Adrenal gland (tissue), 12 donors: Measurements from ENCODE around the gene CACNA1H. TPM values are rescaled to one million over a fixed set of nuclear protein-coding genes. Genes with fewer than 3 reads are reported as not detected.

Experiments
- DNase-seq, 7 donors: peaks; one replicate each; pipeline ENCODE4 v3.0.0-alpha.2; 2019 to 2020
- H3K27ac ChIP-seq, 5 donors: fragments of 200-600 bp; sonication (generic) in 4 of 5; 1 replicate in 3 of 5; 2 replicates in 2 of 5; pipeline versions ENCODE4 v1.5.1 to v1.8.0; 2016 to 2020; ENCODE audit warnings: mild to moderate bottlenecking in 1 of 5
- H3K27me3 ChIP-seq: fragments of 200-600 bp; 2 replicates; pipeline ENCODE4 v1.8.0; 2021
- H3K36me3 ChIP-seq, 2 donors: fragments of 200-600 bp; replicated peaks in 1 of 2; 1 replicate in 1 of 2; 2 replicates in 1 of 2; pipeline versions ENCODE4 v1.5.1 to v1.8.0; 2018 to 2022
- H3K4me1 ChIP-seq, 2 donors: fragments of 200-600 bp; replicated peaks in 1 of 2; 1 replicate in 1 of 2; 2 replicates in 1 of 2; pipeline versions ENCODE4 v1.5.1 to v1.8.0; 2018 to 2021
- H3K4me3 ChIP-seq, 4 donors: fragments of 200-600 bp; sonication (generic) in 3 of 4; one replicate each; pipeline ENCODE4 v1.5.1; 2016 to 2018
- H3K9me3 ChIP-seq, 3 donors: fragments of 200-600 bp; sonication (generic) in 1 of 3; replicated peaks in 1 of 3; 1 replicate in 2 of 3; 2 replicates in 1 of 3; pipeline versions ENCODE4 v1.5.1 to v1.8.0; 2016 to 2021
- POLR2A ChIP-seq, 2 donors: fragments of 450-650 bp; IDR thresholded peaks; one replicate each; pipeline ENCODE4 v1.6.1; 2017; ENCODE audit warnings: antibody characterized with exemption in 2 of 2, mild to moderate bottlenecking in 2 of 2, moderate library complexity in 1 of 2
- WGBS, 4 donors: extraction: QIAGEN DNeasy Blood & Tissue Kit in 2 of 4; methylation state at CpG; one replicate each; pipeline versions ENCODE4 v1.1.5 to v1.1.7; 2013 to 2017; 5-methylcytosine and 5-hydroxymethylcytosine counted together
- intact Hi-C, 2 donors: fragments of 100-400 bp; cut with DNase I; formaldehyde crosslinking; loops; one replicate each; pipeline versions ENCODE4 v1.14.1 to v1.15.0; 2022 to 2023
- polyA plus RNA-seq, 3 donors: library from polyadenylated mRNA; stranded (reverse); fragments of 200-250 nt in 2 of 3; fragments of 350-450 nt in 1 of 3; fragmentation: Illumina TruSeq in 1 of 3; extraction: RNeasy Lipid Tissue Mini Kit (QIAGEN cat#74804) in 1 of 3; gene quantifications; one replicate each; pipeline ENCODE4 v1.2.3, GENCODE V29; 2013 to 2014
- total RNA-seq, 9 donors: library from RNA; depleted of rRNA in 4 of 9; stranded (reverse); fragments of >200 nt in 4 of 9; fragments of 120-200 nt in 1 of 9; fragmentation: NEBNext Ultra II Directional in 1 of 9; extraction: Animal tissue kit (Norgen Biotek cat#: 25700) in 1 of 9; gene quantifications; one replicate each; pipeline versions ENCODE4 v1.1.0 to v1.2.4, GENCODE V29; 2013 to 2023
- TF ChIP-seq, protein P1 (sequence below), 6 experiments: fragments of 450-650 bp in 4 of 6; fragments of 200-600 bp in 2 of 6; sonication (generic) in 1 of 6; IDR thresholded peaks; 1 replicate in 5 of 6; 2 replicates in 1 of 6; pipeline versions ENCODE4 v1.5.1 to v1.8.0; 2016 to 2021; ENCODE audit warnings: antibody characterized with exemption in 6 of 6, mild to moderate bottlenecking in 2 of 6, moderate library complexity in 1 of 6
- donor health status: healthy with polysubstance abuse.
- donor health status: Bipolar disorder and iron deficiency.
- donor health status: DM: yes; HTN: yes; CAD: no.
- donor health status: DM: no; HTN: no; CAD: no.
- donor health status: DM: no; HTN: no; CAD: no.
- donor health status: DM: yes; HTN: yes; CAD: no.

The CACNA1H gene
- total and polyA plus RNA-seq, 12 donors, result 14.0 to 121 (median 34.9) TPM

DNA sequence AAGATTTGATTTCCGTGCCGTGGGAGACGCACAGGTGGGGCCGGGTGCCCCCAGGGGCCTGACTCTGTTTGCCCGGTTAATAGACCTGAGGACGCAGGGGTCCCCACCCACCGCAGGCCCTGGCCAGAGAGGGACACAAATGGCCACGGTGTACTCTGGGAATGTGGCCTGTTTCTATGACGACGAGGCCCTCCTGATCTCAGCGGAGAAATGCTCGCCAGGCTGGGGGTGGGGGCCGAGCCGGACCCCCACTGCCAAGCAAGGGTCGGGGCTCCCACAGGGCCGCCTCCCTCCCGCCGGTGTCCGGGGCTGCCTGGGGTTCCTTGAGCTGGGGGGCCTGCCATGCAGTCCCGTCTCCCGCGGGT lies 32.3 kb upstream of the CACNA1H start:
- Histone ChIP-seq H3K9me3 (no peaks in the 10 kb centered on the region), H3K4me3 (no peak overlapping the region), H3K36me3 (no peaks in the 10 kb centered on the region), H3K4me1 (no peaks in the 10 kb centered on the region), H3K27me3 (no peaks in the 10 kb centered on the region), H3K27ac (no peak overlapping the region)
- intact Hi-C loops, result no loop called here
- WGBS, 4 donors, result 66 to 80% (median 73%) methylated on average over 1 to 22 of the region's 22 CpGs
- no peak for TF ChIP-seq POLR2A (IDR thresholded peaks at IDR 0.05)
- TF ChIP-seq, protein P1, sequence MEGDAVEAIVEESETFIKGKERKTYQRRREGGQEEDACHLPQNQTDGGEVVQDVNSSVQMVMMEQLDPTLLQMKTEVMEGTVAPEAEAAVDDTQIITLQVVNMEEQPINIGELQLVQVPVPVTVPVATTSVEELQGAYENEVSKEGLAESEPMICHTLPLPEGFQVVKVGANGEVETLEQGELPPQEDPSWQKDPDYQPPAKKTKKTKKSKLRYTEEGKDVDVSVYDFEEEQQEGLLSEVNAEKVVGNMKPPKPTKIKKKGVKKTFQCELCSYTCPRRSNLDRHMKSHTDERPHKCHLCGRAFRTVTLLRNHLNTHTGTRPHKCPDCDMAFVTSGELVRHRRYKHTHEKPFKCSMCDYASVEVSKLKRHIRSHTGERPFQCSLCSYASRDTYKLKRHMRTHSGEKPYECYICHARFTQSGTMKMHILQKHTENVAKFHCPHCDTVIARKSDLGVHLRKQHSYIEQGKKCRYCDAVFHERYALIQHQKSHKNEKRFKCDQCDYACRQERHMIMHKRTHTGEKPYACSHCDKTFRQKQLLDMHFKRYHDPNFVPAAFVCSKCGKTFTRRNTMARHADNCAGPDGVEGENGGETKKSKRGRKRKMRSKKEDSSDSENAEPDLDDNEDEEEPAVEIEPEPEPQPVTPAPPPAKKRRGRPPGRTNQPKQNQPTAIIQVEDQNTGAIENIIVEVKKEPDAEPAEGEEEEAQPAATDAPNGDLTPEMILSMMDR (IDR thresholded peaks at IDR 0.05), result no peak
- no peak for DNase-seq

DNA sequence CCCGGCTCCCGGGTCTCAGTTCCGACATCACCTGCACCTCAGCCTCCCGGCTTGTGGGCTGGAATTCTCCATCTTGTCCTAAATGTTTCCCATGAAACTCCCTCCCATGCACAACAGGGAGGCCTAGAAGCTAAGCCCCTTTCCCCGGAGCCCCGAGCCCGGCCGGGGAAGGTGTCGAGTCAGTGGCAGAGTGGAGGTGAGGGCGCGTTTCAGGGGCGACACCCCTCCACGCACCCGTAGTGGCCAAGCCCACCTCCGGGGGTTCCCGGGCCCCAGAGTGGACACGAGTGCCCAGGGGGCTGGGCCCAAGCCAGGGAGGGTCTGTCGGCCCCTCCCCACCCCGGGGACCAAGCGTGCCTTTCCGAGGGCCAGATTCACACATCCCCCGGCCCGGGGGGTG lies 31.9 kb upstream of the CACNA1H start:
- H3K27ac ChIP-seq, result no peak overlapping the region
- 58 to 90% (median 81%) methylated on average over 7 to 23 of the region's 23 CpGs for WGBS, 4 donors
- no peaks in the 10 kb centered on the region for H3K36me3 ChIP-seq
- H3K9me3 ChIP-seq, result no peaks in the 10 kb centered on the region
- no peak overlapping the region for H3K4me3 ChIP-seq
- TF ChIP-seq POLR2A (IDR thresholded peaks at IDR 0.05), result no peak
- TF ChIP-seq, protein P1 (IDR thresholded peaks at IDR 0.05), result no peak
- intact Hi-C loops, result no loop called here
- H3K27me3 ChIP-seq, result no peaks in the 10 kb centered on the region
- no peak for DNase-seq
- no peaks in the 10 kb centered on the region for H3K4me1 ChIP-seq

DNA sequence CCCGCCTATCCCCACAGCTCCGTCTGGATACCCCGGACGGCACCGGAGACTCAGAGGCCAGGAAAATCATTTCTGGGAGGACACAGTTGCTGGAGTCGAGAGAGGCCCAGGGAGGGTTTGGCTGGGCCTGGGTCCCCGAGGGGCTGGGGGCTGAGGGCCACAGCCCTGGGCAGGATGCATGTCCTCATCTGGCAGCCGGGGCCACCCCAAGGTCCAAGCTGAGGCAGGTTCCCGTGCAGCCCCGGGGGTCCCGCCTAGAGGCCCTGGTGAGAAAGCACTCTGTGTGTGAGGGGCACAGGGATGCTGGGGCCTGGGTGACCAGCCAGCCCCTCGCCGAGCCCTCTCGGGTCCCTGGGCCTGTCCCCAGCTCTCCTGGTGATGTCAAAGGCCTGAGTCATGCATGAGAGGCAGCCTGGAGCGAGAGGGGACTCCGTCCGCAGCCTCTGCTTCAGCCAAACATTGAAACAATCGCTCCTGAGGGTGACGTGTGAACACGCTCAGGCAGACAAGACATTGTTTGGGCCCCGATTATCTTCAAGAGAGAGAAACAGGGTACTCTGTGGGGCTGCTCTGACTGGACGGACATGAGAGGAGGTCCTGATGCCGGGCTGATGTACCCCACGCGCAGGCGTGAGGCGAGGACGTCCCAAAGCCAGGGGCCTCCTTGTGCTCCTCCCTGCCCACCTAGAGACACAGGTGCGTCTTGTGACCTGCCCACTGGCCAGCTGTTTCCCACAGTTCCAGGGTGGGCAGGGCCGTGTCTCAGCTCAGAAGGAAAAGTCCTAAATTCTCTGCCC lies 31.1 kb upstream of the CACNA1H start:
- no peak overlapping the region for H3K27ac ChIP-seq
- no peaks in the 10 kb centered on the region for H3K27me3 ChIP-seq
- no peaks in the 10 kb centered on the region for H3K9me3 ChIP-seq
- TF ChIP-seq, protein P1 (IDR thresholded peaks at IDR 0.05), result no peak
- no peak for TF ChIP-seq POLR2A (IDR thresholded peaks at IDR 0.05)
- H3K4me1 ChIP-seq, result no peaks in the 10 kb centered on the region
- no peaks in the 10 kb centered on the region for H3K36me3 ChIP-seq
- intact Hi-C loops, result no loop called here
- DNase-seq, result no peak
- no peak overlapping the region for H3K4me3 ChIP-seq
- 75 to 84% (median 81%) methylated on average over 9 to 30 of the region's 30 CpGs for WGBS, 4 donors

DNA sequence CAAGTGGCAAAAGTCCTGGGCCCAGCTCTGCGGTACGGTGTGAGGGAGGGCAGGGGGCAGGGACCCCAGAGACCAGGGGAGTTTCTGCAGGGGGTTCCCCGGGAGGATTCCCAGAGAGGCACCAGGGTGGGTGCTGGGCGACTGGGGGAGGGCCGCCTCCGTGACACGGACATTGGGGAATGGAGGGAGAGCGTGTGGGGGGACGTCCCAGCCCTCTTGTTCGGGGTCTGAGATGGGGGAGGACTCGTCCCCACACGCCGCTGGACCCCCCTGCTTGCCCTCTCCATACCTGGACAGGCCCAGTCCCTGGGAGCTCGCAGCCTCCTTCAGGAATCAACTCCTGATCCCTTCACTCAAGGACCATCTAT lies 30.5 kb upstream of the CACNA1H start:
- Histone ChIP-seq H3K27me3 (no peaks in the 10 kb centered on the region), H3K27ac (no peak overlapping the region), H3K36me3 (no peaks in the 10 kb centered on the region), H3K4me3 (no peak overlapping the region), H3K9me3 (no peaks in the 10 kb centered on the region), H3K4me1 (no peaks in the 10 kb centered on the region)
- no peak for DNase-seq
- 84 to 92% (median 88%) methylated on average over 11 to 14 of the region's 14 CpGs for WGBS, 4 donors
- TF ChIP-seq, protein P1 (IDR thresholded peaks at IDR 0.05), result no peak
- TF ChIP-seq POLR2A (IDR thresholded peaks at IDR 0.05), result no peak
- intact Hi-C loops, result no loop called here
